Right renal pelvis (tissue), 4 donors: ENCODE data around the gene NSD1. TPM values are rescaled to one million over a fixed set of nuclear protein-coding genes. Genes with fewer than 3 reads are reported as not detected.
A peak's percentile ranks its signal among the peaks of the same experiment; 100 is the strongest.

Source experiments
- DNase-seq, 4 donors: peaks; one replicate each; pipeline ENCODE4 v3.0.0-alpha.2; 2013; ENCODE audit warnings: low read depth in 4 of 4, low spot score in 3 of 4, missing footprints in 1 of 4
- polyA plus RNA-seq, 4 donors: library from polyadenylated mRNA; unstranded; fragments of 120-200 nt; gene quantifications; one replicate each; pipeline ENCODE4 v1.2.1, GENCODE V29; 2013; ENCODE audit not compliant: insufficient read length in 4 of 4

NSD1 gene
- polyA plus RNA-seq, 4 donors = 60.5 to 67.0 (median 64.6) TPM

GRCh38 chr5:177270653-177271052 is 137.1 kb downstream of the NSD1 start:
- no peak for DNase-seq

GRCh38 chr5:177271113-177271512 is 137.5 kb downstream of the NSD1 start:
- DNase-seq = no peak

- no peak for DNase-seq
Observed at GRCh38 chr5:177275883-177276282, 142.3 kb downstream of the NSD1 start.

- no peak for DNase-seq
Observed at GRCh38 chr5:177276886-177277285, 143.3 kb downstream of the NSD1 start.

DNA sequence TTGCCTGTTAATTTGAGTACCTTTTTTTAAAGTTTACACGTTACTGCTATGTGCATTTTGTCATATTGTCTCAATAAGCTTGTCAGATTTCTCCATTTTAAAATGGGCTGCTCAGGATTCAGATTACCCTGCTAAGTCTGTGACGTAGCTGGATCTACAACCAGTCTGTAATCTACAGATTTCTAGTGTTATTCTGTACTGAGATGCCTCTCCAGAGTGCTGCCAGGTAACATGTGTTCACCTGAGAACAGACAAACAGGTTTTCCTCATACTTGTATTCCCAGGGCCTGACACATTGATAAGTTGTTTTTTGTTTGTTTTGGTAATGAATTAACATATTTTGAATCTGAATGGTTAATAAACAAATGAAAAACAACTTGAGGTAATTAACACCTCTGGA is 154.6 kb downstream of the NSD1 start:
- no peak for DNase-seq

GRCh38 chr5:177290816-177291596 is 157.4 kb downstream of the NSD1 start:
- DNase-seq = no peak

DNA sequence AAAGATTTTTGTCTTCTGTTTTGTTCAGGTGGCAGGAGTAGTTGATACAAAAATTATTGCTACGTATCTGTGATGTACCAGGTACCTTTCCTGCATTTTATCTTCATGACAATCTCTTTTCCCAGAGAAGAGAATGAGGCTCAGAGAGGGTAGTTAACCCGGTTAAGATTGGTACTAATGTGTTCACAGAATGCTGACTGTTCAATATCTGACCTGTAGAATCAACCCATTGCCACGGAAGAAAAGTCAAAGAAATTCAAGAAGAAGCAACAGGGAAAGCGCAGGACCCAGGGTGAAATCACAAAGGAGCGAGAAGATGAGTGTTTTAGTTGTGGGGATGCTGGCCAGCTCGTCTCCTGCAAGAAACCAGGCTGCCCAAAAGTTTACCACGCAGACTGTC is 158.2 kb downstream of the NSD1 start:
- DNase-seq = no peak

DNA sequence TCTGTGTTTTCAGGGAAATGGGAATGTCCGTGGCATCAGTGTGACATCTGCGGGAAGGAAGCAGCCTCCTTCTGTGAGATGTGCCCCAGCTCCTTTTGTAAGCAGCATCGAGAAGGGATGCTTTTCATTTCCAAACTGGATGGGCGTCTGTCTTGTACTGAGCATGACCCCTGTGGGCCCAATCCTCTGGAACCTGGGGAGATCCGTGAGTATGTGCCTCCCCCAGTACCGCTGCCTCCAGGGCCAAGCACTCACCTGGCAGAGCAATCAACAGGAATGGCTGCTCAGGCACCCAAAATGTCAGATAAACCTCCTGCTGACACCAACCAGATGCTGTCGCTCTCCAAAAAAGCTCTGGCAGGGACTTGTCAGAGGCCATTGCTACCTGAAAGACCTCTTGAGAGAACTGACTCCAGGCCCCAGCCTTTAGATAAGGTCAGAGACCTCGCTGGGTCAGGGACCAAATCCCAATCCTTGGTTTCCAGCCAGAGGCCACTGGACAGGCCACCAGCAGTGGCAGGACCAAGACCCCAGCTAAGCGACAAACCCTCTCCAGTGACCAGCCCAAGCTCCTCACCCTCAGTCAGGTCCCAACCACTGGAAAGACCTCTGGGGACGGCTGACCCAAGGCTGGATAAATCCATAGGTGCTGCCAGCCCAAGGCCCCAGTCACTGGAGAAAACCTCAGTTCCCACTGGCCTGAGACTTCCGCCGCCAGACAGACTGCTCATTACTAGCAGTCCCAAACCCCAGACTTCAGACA is 160.4 kb downstream of the NSD1 start:
- DNase-seq = no peak

DNA sequence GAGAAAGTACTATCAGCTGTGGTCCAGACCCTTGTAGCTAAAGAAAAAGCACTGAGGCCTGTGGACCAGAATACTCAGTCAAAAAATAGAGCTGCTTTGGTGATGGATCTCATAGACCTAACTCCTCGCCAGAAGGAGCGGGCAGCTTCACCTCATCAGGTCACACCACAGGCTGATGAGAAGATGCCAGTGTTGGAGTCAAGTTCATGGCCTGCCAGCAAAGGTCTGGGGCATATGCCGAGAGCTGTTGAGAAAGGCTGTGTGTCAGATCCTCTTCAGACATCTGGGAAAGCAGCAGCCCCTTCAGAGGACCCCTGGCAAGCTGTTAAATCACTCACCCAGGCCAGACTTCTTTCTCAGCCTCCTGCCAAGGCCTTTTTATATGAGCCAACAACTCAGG is 161.1 kb downstream of the NSD1 start:
- DNase-seq = no peak

DNA sequence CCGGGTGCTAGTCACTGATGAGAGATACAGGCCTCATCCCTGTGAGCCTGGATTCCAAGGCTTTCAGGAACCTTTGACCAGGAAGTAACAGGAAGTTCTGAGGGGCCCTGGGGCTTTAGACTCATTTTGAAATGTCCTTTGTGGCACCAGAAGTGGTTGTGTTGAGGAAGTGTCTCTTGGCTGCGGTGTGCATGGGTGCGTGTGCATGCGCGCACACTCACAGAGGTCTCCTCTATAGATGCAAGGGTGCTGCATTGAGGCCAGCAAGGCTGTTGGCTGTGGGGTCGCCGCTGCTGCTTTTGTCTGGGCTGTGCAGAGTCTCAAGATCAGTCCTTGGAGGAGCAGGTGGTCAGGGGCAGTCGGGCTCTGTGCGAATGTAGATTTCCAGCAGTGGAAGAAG is 162.4 kb downstream of the NSD1 start:
- DNase-seq = no peak

- DNase-seq = no peak
Observed at GRCh38 chr5:177296581-177296980, 163.0 kb downstream of the NSD1 start.

GRCh38 chr5:177297922-177298321 is 164.3 kb downstream of the NSD1 start:
- DNase-seq = no peak

GRCh38 chr5:177299697-177300096 is 166.1 kb downstream of the NSD1 start:
- no peak for DNase-seq

- DNase-seq = no peak
Observed at GRCh38 chr5:177300236-177300880, 166.8 kb downstream of the NSD1 start.

- DNase-seq = no peak
Observed at GRCh38 chr5:177300951-177301350, 167.4 kb downstream of the NSD1 start.

- DNase-seq = no peak
Observed at GRCh38 chr5:177301503-177302165, 168.1 kb downstream of the NSD1 start.

GRCh38 chr5:177302354-177303110 is 169.0 kb downstream of the NSD1 start:
- no peak for DNase-seq

DNA sequence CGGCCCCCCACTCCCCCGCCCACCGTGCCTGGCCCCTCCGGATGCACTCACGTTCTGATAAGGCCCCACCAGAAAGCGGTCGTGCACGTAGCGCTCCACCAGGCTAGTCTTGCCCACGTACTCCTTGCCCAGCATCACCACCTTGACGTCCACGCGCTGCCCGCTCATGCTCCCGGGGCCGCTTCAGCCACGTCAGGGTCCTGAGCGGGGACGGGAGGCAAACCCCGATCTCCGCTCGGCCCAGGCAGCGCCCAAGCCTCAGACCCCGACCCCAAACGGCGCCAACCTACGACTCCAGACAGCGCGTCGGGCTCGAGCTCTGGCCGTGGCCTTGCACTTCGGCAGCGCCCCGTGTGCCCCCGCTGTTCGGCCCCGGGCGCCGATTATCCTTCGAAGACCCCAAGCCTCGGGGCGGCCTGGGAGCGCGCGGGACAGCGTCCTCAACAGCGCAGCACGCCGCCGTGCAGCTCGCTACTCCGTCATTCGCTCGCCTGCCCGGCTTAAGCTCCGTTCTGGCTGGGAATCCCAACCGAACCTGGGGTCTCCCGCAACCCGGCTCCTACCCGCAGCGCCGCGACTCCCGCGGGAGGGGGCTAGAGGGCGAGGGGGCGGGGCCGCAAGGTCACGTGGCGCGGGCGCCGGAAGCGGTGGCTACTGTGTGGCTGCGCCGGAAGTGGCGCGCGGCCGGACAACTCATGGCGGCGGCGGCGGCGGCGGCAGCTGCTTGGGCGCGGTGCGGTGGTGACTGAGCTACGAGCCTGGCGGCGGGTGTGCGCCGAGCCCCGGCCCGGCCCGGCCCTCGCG is 169.8 kb downstream of the NSD1 start, which contains the start of the genes PRELID1 and RAB24:
TSS of gene PRELID1 (plus strand) at position 679 of the 804 bp plus-strand sequence. CDS start 187 bp downstream, outside the sequence.
TSS of gene RAB24 (minus strand) at position 599 of the 804 bp plus-strand sequence. CDS start at position 168, 431 bp downstream.
- peak in 3 of 4 donors; percentile 61 to 70 (median 66) for DNase-seq

DNA sequence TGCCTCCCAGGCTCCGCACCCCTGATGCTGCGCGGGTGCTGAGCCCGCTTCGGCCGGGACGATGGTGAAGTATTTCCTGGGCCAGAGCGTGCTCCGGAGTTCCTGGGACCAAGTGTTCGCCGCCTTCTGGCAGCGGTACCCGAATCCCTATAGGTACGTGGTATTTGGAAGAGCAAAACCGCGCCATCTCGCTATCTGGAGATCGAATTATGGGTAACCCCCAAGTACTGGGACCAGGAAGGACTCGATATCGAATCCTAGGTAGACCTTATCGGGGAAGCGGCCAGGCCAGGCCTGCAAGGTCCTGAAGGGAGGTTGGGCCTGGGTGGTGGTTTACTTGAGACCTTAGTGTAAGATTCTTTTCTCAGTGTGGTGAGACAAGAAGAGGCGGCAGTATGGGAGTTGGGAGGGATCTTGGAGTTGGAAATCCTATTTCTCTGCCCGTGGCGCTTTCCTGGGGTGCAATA is 170.4 kb downstream of the NSD1 start:
- DNase-seq = no peak
